ENCODE results near the gene POLR2E. TPM values are rescaled to one million over a fixed set of nuclear protein-coding genes. Genes with fewer than 3 reads are reported as not detected.

The POLR2E gene
- total and polyA plus RNA-seq, 2 experiments from 2014 or later = 257 to 286 TPM

GRCh38 chr19:1098177-1099051 is 3.2 kb upstream of the POLR2E start:
- no peak for DNase-seq (ENCODE audit: low spot score)
- peaks cover 11% of the 10 kb centered on the region for H3K4me1 ChIP-seq (ENCODE audit: insufficient read depth)
- no peak overlapping the region for H3K27ac Mint-ChIP-seq
- H3K4me3 Mint-ChIP-seq = no peak overlapping the region
- no peaks in the 10 kb centered on the region for H3K36me3 ChIP-seq (ENCODE audit: insufficient read depth)
- peaks cover 10% of the 10 kb centered on the region for H4K20me1 ChIP-seq (replicated peaks; ENCODE audit: insufficient read depth)
- H3K4me3 ChIP-seq = no peak overlapping the region
- H3K27me3 Mint-ChIP-seq (ENCODE audit: insufficient read depth, low read depth, poor library complexity) = peaks cover 30% of the 10 kb centered on the region
- H3K27me3 ChIP-seq (ENCODE audit: insufficient read depth) = no peaks in the 10 kb centered on the region
- no peaks in the 10 kb centered on the region for H3K9me3 Mint-ChIP-seq
- peaks cover 2% of the 10 kb centered on the region for H3K36me3 Mint-ChIP-seq (ENCODE audit: low read depth)
- H3K79me2 ChIP-seq (replicated peaks; ENCODE audit: insufficient read depth) = peaks cover 17% of the 10 kb centered on the region
- H2AFZ ChIP-seq = no peak overlapping the region
- ATAC-seq = no peak
- H3K27ac ChIP-seq (ENCODE audit: low read depth) = no peak overlapping the region
- H3K9me2 ChIP-seq (ENCODE audit: insufficient read depth) = no peaks in the 10 kb centered on the region
- peaks cover 24% of the 10 kb centered on the region for H3F3A ChIP-seq (replicated peaks; ENCODE audit: low read depth)
- TF ChIP-seq POLR2AphosphoS5 (IDR thresholded peaks at IDR 0.05; ENCODE audit: low read depth) (no peak), ETS1 (IDR thresholded peaks at IDR 0.05) (no peak), NANOG (IDR thresholded peaks at IDR 0.05; ENCODE audit: borderline replicate concordance) (no peak), EZH2 (IDR thresholded peaks at IDR 0.05; ENCODE audit: low read depth, unreplicated experiment) (no peak), STAT1 (IDR thresholded peaks at IDR 0.05; ENCODE audit: unreplicated experiment) (no peak), ZNF331 (CRISPR knock-in tag; IDR thresholded peaks at IDR 0.05; ENCODE audit: low read depth) (no peak), CREB1 (CRISPR knock-in tag; IDR thresholded peaks at IDR 0.05; ENCODE audit: low read depth) (no peak), ZNF462 (CRISPR knock-in tag; IDR thresholded peaks at IDR 0.05) (no peak)
- H3K4me2 ChIP-seq = no peak overlapping the region
- peaks cover 17% of the 10 kb centered on the region for H3K4me1 Mint-ChIP-seq
